Endometrium (tissue), 2 donors: Measurements from ENCODE around the gene VPS18.

Source experiments
- FAIRE-seq: peaks from 2 replicates; lab custom pipeline; 2012; peaks lifted over from hg19 to GRCh38; lab: Jason Lieb, UNC
- donor health status: control.
- donor health status: control.

Gene VPS18

DNA sequence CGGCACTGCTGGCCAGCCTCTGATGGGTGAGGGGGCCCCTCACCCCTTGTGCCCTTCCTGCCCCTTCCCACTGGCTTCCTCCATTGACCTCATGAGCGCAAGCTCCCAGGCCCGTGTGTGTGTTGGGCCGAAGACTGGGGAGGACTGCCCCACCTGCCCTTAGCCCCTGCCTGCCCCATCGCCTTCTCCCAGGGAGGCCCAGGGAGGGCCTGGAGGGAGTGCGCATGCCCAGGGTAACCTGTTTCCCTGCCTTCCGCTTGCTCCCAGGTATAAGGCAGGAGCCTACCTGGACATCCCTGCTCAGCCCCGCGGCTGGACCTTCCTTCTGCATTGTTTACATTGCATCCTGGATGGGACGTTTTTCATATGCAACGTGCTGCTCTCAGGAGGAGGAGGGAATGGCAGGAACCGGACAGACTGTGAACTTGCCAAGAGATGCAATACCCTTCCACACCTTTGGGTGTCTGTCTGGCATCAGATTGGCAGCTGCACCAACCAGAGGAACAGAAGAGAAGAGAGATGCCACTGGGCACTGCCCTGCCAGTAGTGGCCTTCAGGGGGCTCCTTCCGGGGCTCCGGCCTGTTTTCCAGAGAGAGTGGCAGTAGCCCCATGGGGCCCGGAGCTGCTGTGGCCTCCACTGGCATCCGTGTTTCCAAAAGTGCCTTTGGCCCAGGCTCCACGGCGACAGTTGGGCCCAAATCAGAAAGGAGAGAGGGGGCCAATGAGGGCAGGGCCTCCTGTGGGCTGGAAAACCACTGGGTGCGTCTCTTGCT, 43.7 kb downstream of the VPS18 start:
- no peak for FAIRE-seq

DNA sequence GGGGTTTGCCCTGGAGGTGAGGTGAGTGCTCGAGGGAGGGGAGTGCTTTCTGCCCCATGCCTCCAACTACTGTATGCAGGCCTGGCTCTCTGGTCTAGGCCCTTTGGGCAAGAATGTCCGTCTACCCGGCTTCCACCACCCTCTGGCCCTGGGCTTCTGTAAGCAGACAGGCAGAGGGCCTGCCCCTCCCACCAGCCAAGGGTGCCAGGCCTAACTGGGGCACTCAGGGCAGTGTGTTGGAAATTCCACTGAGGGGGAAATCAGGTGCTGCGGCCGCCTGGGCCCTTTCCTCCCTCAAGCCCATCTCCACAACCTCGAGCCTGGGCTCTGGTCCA, 44.3 kb downstream of the VPS18 start:
- FAIRE-seq = no peak

DNA sequence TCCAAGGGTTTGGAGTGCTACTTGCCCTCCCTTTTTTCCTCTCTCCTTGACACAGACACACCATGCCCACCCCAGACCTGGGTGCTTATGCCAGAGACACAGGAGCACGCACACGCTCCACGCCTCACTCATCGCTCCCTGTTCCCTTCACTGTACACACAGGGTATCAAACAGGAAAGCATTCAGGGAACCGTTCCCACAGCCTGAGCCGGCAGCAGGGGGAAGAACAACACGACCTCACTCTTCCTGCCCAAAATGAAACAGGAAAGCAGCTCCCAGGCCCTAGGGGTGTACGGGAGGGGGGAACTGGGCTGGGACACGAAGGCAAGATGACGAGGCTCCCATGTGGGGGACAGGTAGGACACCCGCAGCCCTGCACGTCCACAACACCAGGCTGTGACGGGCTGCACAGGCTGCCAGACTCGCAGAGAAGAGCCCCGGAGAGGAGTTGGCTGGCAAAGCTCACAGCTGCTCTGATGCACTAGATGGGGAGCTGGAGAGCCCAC, 46.1 kb downstream of the VPS18 start:
- no peak for FAIRE-seq

DNA sequence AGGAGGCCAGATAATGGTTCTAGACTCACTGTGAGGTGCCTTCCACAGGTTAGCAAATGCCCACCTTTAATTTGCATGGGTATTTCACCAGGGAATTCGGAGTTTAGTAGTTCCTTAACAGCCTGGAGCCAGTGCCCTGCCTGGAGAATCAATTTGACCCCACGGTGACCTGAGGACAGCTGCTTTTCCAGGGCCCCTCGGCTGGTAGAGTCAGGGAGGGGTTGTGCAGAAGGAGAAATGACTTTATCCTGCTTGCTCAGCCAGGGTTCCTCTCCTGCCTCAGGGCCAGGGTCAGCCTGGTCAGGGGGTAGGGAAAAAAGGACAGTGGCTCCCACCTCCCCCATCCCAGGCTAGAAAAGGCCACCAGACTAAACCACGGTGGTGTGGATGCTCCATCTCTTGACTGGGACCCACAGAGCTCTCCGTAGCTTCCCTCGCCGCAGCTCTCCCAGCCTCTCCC, 46.8 kb downstream of the VPS18 start:
- no peak for FAIRE-seq

DNA sequence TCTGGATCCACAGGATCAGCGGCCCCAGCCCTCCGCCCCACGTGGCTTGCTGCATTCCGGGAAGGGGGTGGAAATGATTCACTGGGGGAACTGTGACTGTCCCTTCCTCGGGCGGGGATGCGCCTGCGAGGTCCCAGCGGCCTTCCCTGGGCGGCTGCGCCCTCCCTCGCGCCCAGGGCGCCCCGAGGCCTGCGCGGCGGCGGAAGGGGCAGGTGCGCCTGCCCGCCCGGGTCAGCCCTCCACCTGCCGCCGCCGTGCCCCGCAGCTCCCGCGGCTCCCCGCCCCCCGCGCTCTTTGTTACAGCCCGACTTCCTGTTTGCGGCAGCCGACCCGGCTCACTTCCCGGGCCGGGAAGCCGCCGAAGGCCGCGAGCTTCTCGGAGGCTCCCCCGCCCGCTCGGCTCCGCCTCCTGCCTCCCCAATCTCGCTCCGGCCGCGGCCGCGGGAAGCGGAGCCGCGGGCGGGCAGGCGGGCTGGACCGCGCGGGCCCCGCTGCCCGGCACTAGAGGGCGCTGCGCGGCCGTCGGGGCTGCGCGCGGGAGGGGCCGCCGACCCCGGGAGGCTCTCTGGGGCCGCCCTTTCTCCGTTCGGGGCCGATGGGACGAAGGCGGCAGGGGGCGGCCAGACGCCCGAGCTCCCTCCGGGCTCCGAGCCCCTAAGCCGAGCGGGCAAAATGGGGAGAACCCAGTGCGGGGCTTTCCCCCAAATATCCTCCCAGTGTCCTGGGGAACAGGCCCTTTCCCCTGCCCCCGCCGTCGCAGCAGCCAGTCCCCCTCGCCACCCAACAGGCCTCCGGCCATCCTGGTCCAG, 47.5 kb downstream of the VPS18 start:
- FAIRE-seq = no peak

DNA sequence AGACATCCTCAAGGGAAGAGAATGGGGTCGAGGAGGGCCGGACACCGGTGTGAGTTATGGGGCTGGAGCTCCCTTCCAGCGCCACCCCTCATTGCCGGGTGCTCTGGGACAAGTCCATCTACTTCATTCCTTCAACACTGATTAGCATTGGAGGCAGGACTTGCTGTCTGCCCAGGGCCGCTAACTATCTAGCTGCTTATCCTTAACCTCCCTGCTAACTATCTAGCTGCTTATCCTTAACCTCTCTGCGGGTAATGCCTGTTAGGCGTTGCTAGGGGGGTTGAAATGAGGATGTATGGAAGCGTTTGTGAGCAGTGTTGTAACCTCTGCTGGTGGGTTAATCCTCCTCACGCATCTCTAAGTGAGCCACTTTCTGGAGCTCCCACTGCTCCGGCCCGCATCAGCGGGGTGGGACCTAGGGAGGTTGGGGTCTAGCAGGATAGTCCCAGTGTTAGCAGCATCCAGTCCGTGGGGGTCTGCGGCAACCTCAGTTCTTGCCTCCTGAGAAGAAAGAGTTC, 48.1 kb downstream of the VPS18 start:
- FAIRE-seq = no peak

DNA sequence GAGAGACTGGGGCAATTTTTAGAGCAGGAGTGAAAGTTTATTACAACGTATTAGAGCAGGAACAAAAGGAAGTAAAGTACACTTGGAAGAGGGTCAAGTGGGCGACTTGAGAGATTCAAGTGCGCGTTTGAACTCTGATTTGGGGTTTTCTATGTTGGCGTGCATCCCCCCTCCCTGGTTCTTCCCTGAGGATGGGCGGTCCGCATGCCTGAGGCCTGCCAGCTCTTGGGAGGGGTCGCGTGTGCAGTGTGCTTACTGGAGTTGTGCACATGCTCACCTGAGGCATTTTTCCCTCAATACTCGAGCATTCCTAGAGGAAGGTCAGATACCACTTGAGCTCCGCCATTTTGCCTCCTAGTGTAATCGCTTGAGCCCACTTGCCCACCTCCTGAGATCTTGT, 48.6 kb downstream of the VPS18 start:
- no peak for FAIRE-seq

DNA sequence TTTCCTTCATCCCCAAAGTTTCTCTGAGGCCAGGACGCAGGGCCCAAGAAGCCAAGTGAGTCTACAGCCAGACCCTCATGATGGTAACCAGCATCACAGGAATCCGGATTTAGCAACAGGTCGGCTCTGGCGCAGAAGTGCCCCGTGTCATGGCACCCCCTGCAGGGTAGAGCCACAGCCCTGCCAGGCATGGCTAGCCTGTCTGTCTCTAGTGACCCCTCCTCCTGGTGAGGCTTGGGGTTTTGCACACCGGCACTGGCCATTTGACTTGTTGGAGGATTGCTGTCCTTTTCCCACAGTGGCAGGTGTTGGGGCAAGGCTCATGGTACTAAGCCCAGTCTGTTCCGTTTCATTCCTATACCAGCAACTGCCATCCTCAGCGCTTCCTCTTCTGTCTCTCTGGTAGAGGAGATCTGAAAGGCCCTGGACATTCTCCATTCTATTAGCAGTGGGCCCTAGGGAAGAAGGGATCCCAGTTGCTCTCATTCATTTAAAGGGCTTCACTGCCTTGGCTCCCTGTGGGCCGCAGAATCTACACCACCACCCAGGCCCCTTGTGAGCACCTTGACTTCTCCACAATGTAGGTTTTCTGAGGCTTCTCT, 49.6 kb downstream of the VPS18 start:
- no peak for FAIRE-seq

DNA sequence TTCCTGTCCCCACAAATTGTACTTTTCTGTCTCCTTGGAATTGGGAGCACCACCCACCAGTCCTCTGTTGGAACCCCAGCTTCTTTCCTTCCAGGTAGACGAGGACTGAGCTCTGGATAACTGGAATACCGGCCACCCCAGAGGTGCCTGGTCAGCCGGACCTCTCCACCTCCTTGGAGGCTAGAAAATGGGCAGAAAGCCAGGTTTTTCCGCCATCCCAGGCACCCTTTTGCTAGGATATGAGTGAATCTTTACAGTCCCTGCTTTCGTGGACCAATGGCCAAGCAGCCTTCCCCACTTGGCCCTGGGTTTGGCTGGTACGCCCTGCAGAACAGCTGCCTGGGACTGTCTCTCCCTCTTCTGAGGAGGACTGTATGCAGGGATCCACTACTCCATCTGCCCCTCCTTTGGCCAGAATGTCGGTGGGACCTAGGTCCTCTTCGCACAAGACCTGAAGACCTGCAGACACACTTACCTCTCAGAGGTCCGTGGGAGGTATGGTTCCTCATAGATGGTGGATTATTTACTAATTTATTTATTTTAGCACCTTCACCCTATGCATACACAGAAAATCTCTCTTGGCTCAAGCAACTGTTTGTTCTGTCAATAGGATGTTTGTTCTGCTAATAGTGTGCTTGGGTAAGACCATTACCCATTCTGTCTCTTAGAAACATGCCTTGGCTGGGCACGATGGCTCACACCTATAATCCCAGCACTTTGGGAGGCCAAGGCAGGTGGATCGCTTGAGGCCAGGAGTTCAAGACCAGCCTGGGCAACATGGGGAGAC, 50.5 kb downstream of the VPS18 start:
- no peak for FAIRE-seq

DNA sequence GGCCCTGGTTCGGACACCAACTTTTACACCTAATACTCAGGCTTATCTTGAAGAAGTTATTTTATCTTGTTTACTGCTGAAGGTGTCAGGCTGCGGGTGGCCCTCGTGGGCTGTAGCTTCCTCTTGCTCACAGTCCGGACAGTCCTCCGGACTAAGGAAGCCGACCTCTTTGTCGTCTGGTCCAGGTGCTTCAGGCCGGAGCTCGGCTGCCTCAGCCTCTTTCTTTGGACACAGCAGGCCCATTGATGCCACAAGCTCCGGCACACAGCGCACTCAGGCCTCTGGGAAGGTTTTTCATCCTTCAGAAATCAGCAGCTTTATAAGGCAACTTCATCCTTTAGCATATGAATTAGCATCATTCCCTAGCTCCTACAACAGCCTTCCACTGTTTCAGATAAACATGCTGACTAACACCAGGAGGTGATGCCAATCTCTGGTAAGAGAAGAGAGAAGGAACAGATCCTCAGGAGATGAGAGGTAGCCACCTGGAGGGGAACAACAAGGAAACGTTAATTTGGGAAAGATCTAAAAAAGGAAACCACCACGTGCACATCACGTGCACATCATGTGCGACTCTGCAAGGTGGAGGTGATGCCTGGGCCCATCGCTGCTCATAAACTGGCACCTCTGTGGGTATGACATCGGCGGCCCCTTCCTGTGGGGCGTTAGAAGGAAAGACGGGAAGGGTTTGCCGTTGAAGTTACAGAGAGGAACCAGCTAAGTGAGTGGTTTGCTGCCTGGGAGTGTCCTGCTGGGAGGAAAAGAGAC, 54.6 kb downstream of the VPS18 start:
- no peak for FAIRE-seq

DNA sequence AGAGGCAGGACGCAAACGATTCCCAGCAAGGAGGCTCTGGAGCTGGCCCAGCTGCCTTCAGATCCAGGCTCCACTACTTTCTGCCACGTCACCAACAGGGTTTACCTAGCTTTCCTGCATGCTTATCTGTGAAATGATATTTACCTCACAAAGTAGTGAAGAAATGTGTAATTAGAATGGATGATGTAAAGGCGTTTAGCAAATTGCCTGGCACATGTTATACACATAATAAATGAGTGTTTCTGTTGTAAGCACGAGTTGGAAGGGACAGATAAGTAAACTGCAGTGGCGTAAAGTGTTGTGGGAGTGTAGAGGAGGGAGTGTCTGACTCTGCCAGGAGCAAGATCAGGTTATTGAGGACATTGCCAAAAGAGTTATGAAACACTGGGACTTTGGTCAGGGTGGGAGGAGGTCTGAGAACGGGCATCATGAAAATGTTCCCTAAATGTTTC, 55.5 kb downstream of the VPS18 start:
- no peak for FAIRE-seq

DNA sequence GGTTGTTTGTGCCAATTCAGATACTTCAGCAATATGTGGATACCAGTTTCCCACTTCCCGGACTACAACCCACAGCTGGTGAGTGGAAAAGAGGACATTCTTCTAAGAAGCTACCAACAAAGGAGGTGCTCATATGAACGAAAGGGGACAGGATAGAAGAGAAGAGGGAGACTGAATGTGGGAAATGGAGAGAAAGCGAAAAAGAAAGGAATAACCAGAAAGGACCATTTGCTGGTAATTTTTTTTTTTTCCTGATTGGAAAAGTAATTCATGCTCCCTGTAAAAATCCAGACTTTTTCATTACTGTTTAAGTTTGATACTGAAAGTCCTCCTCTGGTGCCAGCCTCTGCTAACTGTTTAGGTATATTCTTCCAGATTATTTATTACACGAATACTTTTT, 57.5 kb downstream of the VPS18 start:
- no peak for FAIRE-seq

DNA sequence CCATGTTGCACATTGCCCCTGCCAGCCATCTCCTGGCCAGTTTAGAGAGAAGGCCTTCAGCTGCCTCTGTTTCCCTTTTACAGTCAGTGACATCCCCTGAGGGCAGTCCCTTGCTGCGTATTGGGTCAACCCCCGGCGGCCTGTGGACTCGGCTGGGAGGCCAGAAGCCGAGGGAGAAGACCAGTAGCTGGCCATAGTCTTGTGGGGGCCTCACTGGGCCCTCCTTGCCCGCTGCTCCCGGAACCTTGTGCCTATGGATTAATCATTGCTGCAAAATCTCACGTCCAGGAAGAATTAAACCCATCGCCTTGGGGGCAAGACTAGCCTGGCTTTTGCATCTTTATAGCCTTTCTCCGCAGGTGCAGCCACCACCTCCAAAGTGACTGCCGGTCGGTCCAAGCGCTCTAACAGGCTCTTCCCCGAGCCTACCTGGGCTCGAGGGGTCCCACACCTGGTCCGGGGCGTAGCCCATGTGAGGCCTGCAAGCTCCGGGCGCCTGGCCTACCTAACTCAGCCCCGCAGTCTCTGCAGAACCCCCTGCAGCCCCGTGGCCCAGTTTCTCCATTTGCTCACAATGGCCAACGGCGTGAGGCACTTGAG, 58.2 kb downstream of the VPS18 start:
- no peak for FAIRE-seq

DNA sequence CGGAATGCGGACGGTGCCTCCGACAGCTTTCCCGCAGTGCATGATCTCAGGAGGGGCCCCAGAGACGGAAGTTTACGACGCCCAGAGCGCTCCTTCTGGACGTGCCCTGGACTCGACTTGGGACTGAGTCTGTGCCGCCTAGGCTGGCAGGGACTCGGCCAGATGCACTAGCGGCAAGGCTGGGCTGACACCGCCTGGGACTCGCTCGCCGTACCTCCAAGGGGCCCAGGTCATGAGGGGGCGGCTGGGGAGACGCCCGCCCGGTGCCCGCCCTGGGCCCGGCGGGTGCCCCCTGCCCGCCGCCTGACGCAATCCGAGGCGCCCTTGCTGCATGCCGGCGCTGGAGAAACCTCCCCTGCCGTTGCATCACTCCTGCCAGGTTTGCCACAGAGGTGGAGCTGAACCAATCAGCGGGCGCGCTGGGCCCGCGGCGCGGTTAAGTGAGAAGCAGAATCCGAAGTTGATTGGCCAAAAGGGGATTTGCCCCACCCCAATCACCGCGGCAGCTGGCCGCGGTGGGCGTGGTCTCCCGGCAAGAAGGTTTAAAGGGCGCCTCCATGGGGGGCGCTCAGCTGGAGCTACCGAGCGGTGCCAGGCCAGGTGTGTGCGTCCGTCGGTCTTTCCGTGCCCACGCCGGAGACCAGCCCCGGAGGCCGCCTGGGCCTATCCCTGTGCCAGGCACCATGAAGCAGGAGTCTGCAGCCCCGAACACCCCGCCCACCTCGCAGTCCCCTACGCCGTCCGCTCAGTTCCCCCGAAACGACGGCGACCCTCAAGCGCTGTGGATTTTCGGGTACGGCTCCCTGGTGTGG, 58.9 kb downstream of the VPS18 start, which contains the start of gene CHAC1:
CHAC1 (plus strand) TSS at position 571 of the 812 bp plus-strand sequence; CDS start at position 684, 113 bp downstream.
- no peak for FAIRE-seq
